Subcutaneous preadipocyte (primary cell): Measurements from ENCODE around the gene SLF1. TPM values are rescaled to one million over a fixed set of nuclear protein-coding genes. Genes with fewer than 3 reads are reported as not detected.

ENCODE experiments used
- total RNA-seq: library from RNA; depleted of rRNA; stranded (reverse); fragments of >200 nt; gene quantifications from 2 replicates; pipeline ENCODE4 v1.2.3, GENCODE V29; 2012

SLF1 gene
- 7.3 and 12.5 TPM in 2 replicates for total RNA-seq

DNA sequence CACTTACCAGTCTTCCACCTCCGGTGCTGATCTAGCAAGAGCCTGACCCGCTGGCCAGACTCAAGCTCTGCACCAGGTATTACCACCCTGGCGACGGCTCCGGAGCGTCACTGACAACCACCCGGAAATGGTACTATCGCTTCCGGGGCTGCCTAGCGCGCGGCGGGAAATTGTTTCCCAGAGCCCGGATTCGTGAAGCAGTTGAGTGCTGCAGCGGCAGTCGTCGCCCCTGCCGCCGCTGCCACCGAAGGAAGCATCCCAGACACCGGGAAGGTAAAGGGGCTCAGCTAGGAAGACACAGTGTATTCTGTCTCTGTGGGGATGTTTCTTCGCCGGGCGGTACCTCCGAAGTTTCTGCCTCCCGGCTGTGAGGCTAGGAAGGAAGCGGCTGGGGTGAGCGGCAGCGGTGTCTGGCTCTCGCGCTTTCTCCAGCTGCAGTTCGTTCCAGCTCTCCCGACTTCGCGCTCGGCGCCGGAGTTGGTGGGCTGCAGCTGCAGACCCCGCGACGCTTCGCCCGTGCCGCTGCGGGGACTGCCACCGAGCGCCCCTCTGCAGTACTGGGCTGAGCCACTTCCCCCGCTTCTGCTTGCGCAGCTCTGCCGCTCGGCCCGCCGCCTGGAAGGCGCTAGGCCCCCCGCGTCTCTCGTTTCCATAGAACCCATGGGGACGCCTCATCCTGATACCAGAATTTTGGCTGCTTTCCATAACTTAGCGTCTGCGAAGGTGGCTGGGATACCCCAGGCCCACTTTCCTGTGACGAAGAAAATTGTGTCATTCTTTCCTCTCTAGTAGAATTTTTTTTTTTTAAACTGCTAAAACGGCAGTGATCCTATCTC, at the start of gene SLF1, which contains the start of gene KIAA0825:
Gene SLF1 (plus strand): TSS at position 177 of the 836 bp plus-strand sequence. CDS start 10,142 bp downstream, outside the sequence.
Gene KIAA0825 (minus strand): TSS at position 112 of the 836 bp plus-strand sequence. CDS start 81,478 bp downstream, outside the sequence.

Other genes with a start within 250 kb of the SLF1 start
- 4.5 and 6.2 TPM in 2 replicates for gene KIAA0825, start 65 bp upstream of the SLF1 start, total RNA-seq